H9 (cell line): ENCODE data around the gene ALKAL2. TPM values are rescaled to one million over a fixed set of nuclear protein-coding genes. Genes with fewer than 3 reads are reported as not detected.

ENCODE experiments used
- DNase-seq: peaks from one replicate; pipeline ENCODE4 v3.0.0-alpha.2; 2017
- H2AFZ ChIP-seq: one replicate; pipeline ENCODE4 v1.6.1; 2013; ENCODE audit warnings: mild to moderate bottlenecking, low read length, control low read depth, moderate library complexity
- H2AK5ac ChIP-seq: 2 replicates; pipeline ENCODE4 v1.6.1; 2013; ENCODE audit warnings: low read length, control low read depth, mixed read lengths; ENCODE audit not compliant: insufficient read length
- H2BK120ac ChIP-seq: one replicate; pipeline ENCODE4 v1.6.1; 2013; ENCODE audit warnings: low read depth, mild to moderate bottlenecking, low read length, control low read depth, inconsistent platforms; ENCODE audit not compliant: poor library complexity, severe bottlenecking
- H2BK12ac ChIP-seq: 2 replicates; pipeline ENCODE4 v1.6.1; 2013; ENCODE audit warnings: low read length, control low read depth, mixed read lengths, low read depth; ENCODE audit not compliant: insufficient read length
- H2BK15ac ChIP-seq: 2 replicates; pipeline ENCODE4 v1.6.1; 2013; ENCODE audit warnings: low read depth, low read length, control low read depth
- H2BK20ac ChIP-seq: one replicate; pipeline ENCODE4 v1.6.1; 2013; ENCODE audit warnings: low read depth, mild to moderate bottlenecking, low read length, control low read depth, inconsistent platforms; ENCODE audit not compliant: poor library complexity, severe bottlenecking
- H2BK5ac ChIP-seq: 2 replicates; pipeline ENCODE4 v1.6.1; 2013; ENCODE audit warnings: low read length, control low read depth, mixed read lengths; ENCODE audit not compliant: insufficient read length
- H3K14ac ChIP-seq: 2 replicates; pipeline ENCODE4 v1.6.1; 2013; ENCODE audit warnings: low read length, control low read depth; ENCODE audit not compliant: insufficient read depth
- H3K18ac ChIP-seq: 2 replicates; pipeline ENCODE4 v1.6.1; 2013; ENCODE audit warnings: low read depth, mild to moderate bottlenecking, mixed read lengths, low read length, control low read depth; ENCODE audit not compliant: insufficient read length
- H3K23ac ChIP-seq: 2 replicates; pipeline ENCODE4 v1.6.1; 2013; ENCODE audit warnings: low read length, control low read depth, mixed read lengths, low read depth; ENCODE audit not compliant: insufficient read length
- H3K23me2 ChIP-seq: 2 replicates; pipeline ENCODE4 v1.6.1; 2013; ENCODE audit warnings: low read depth, mild to moderate bottlenecking, mixed read lengths, low read length, control low read depth; ENCODE audit not compliant: insufficient read length, poor library complexity, severe bottlenecking
- H3K27ac ChIP-seq: 2 replicates; pipeline ENCODE4 v1.5.1; 2013; ENCODE audit warnings: low read length, control low read depth, mixed read lengths, low read depth; ENCODE audit not compliant: insufficient read length
- H3K27me3 ChIP-seq: 2 replicates; pipeline ENCODE4 v1.6.1; 2013; ENCODE audit warnings: low read length, control low read depth, inconsistent platforms; ENCODE audit not compliant: insufficient read depth
- H3K4ac ChIP-seq: 2 replicates; pipeline ENCODE4 v1.6.1; 2013; ENCODE audit warnings: low read depth, mild to moderate bottlenecking, control low read depth, inconsistent platforms, low read length, moderate library complexity
- H3K4me1 ChIP-seq: 2 replicates; pipeline ENCODE4 v1.6.1; 2013; ENCODE audit warnings: low read length, control low read depth, inconsistent platforms; ENCODE audit not compliant: insufficient read depth
- H3K4me2 ChIP-seq: 2 replicates; pipeline ENCODE4 v1.6.1; 2013; ENCODE audit warnings: low read length, control low read depth, mixed read lengths; ENCODE audit not compliant: insufficient read length, insufficient read depth
- H3K56ac ChIP-seq: 2 replicates; pipeline ENCODE4 v1.6.1; 2013; ENCODE audit warnings: low read depth, mild to moderate bottlenecking, mixed read lengths, low read length, control low read depth; ENCODE audit not compliant: insufficient read length
- H3K79me1 ChIP-seq: 2 replicates; pipeline ENCODE4 v1.6.1; 2013; ENCODE audit warnings: low read depth, mild to moderate bottlenecking, moderate library complexity, low read length, control low read depth, inconsistent platforms; ENCODE audit not compliant: insufficient read depth, poor library complexity, severe bottlenecking
- H3K79me2 ChIP-seq: 2 replicates; pipeline ENCODE4 v1.6.1; 2013; ENCODE audit warnings: low read length, control low read depth, inconsistent platforms; ENCODE audit not compliant: insufficient read depth
- H3K9ac ChIP-seq: 2 replicates; pipeline ENCODE4 v1.6.1; 2013; ENCODE audit warnings: low read length, control low read depth, mixed read lengths; ENCODE audit not compliant: insufficient read length; ENCODE audit errors: extremely low read depth
- H3K9me3 ChIP-seq: one replicate; pipeline ENCODE4 v1.6.1; 2013; ENCODE audit warnings: low read depth, low read length, inconsistent platforms; ENCODE audit not compliant: control insufficient read depth
- H3T11ph ChIP-seq: one replicate; pipeline ENCODE4 v1.6.1; 2013; ENCODE audit warnings: mild to moderate bottlenecking, low read length, control low read depth, inconsistent platforms
- H4K20me1 ChIP-seq: one replicate; pipeline ENCODE4 v1.6.1; 2013; ENCODE audit not compliant: control insufficient read depth, insufficient read length, insufficient read depth
- H4K5ac ChIP-seq: 2 replicates; pipeline ENCODE4 v1.6.1; 2013; ENCODE audit warnings: low read depth, mild to moderate bottlenecking, mixed read lengths, low read length, control low read depth; ENCODE audit not compliant: insufficient read length
- H4K8ac ChIP-seq: replicated peaks from 2 replicates; pipeline ENCODE4 v1.6.1; 2013; ENCODE audit warnings: low read length, control low read depth, mixed read lengths, low read depth; ENCODE audit not compliant: insufficient read length
- H4K91ac ChIP-seq: 2 replicates; pipeline ENCODE4 v1.6.1; 2013; ENCODE audit warnings: low read depth, mild to moderate bottlenecking, moderate library complexity, mixed read lengths, low read length, control low read depth; ENCODE audit not compliant: insufficient read length
- H3K27ac Mint-ChIP-seq, 3 experiments: 2 replicates in 2 of 3; 3 replicates in 1 of 3; pipeline ENCODE4 v1.8.0; 2020 to 2021; ENCODE audit warnings: mixed read lengths in 3 of 3, mild to moderate bottlenecking in 1 of 3, moderate library complexity in 1 of 3
- H3K27me3 Mint-ChIP-seq: 2 replicates; pipeline ENCODE4 v1.8.0; 2021; ENCODE audit warnings: low read depth, mild to moderate bottlenecking, moderate library complexity, mixed read lengths
- H3K36me3 Mint-ChIP-seq, 3 experiments: 2 replicates in 2 of 3; 3 replicates in 1 of 3; pipeline ENCODE4 v1.8.0; 2020 to 2021; ENCODE audit warnings: low read depth in 3 of 3, mixed read lengths in 3 of 3; ENCODE audit not compliant: insufficient read depth in 1 of 3
- H3K4me1 Mint-ChIP-seq, 2 experiments: 2 replicates each; pipeline ENCODE4 v1.8.0; 2020; ENCODE audit warnings: mixed read lengths in 2 of 2
- H3K4me3 Mint-ChIP-seq, 2 experiments: 2 replicates in 1 of 2; 3 replicates in 1 of 2; pipeline ENCODE4 v1.8.0; 2020 to 2021; ENCODE audit warnings: mild to moderate bottlenecking in 2 of 2, mixed read lengths in 2 of 2, moderate library complexity in 1 of 2
- H3K9me3 Mint-ChIP-seq, 2 experiments: 2 replicates in 1 of 2; 3 replicates in 1 of 2; pipeline ENCODE4 v1.8.0; 2020; ENCODE audit warnings: mild to moderate bottlenecking in 2 of 2, mixed read lengths in 2 of 2, moderate library complexity in 1 of 2
- WGBS: extraction: QIAGEN DNeasy Blood & Tissue Kit; methylation state at CpG from one replicate; pipeline ENCODE4 v1.1.7; 2013; ENCODE audit warnings: missing lambda C conversion rate, low lambda C conversion rate, mixed read lengths; ENCODE audit not compliant: insufficient read length; ENCODE audit errors: extremely low coverage; 5-methylcytosine and 5-hydroxymethylcytosine counted together
- total RNA-seq: library from RNA; stranded (reverse); gene quantifications from 2 replicates; pipeline ENCODE4 v1.2.1, GENCODE V29; 2021
- TF ChIP-seq, protein P1 (sequence below): fragments of 200-600 bp; sonication (generic); conservative IDR thresholded peaks from 3 replicates; pipeline ENCODE4 v1.8.0; 2021; ENCODE audit warnings: antibody characterized with exemption, mild to moderate bottlenecking

The ALKAL2 gene
- total RNA-seq, 1 experiment from 2014 or later: 0.48 TPM

DNA sequence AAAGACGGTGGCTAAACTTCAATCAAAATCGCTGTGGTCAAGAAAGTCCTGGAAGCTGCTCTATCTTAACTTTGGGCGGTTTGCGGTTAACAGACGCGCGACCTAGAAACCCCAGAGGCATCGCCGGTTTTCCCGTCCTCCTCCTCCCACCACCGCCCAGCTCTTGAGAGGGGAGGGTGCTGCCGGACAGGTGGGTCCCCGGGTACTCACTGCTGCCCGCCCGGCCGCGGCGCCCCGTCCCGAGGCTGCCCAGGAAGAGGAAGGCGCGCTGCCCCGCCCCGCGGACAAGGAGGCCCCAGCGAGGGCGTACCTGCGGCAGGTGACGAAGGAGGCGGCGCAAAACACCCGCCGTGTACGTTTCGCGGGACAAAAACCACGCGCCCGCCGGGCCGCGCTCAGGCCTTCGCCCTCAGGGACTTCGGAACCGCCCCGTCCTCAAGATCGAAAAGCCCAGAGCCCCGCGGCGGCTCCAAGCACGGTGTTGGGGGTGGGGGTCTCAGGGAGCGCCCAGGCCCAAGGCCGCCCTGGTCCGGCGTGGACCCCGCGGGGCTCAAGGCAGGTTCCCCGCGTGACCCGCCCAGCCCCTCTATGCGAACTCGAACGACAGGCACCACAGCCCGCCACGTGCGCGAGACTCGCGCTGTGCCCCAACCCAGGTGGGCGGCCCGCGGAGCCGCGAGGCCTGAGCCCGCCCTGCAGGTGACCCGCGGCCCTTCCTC lies 24.0 kb downstream of the ALKAL2 start, which contains the start of gene SH3YL1:
Gene SH3YL1, minus strand, starts transcription at position 259 of the 719 bp plus-strand sequence. Its CDS starts 48 bp downstream, at position 211.
- no peak within 1 kb of the TSS for H4K8ac ChIP-seq
- no peaks in the 10 kb centered on the region for H4K20me1 ChIP-seq
- H3K79me1 ChIP-seq: no peaks in the 10 kb centered on the region
- peak within 1 kb of the TSS; percentile 84 for H3K14ac ChIP-seq
- no peaks in the 10 kb centered on the region for H3K9me3 ChIP-seq
- peak within 1 kb of the TSS; percentile 97 for H3K4me2 ChIP-seq
- H2BK120ac ChIP-seq: no peak within 1 kb of the TSS
- peak within 1 kb of the TSS; percentile 7 for H4K5ac ChIP-seq
- TF ChIP-seq, protein P1, sequence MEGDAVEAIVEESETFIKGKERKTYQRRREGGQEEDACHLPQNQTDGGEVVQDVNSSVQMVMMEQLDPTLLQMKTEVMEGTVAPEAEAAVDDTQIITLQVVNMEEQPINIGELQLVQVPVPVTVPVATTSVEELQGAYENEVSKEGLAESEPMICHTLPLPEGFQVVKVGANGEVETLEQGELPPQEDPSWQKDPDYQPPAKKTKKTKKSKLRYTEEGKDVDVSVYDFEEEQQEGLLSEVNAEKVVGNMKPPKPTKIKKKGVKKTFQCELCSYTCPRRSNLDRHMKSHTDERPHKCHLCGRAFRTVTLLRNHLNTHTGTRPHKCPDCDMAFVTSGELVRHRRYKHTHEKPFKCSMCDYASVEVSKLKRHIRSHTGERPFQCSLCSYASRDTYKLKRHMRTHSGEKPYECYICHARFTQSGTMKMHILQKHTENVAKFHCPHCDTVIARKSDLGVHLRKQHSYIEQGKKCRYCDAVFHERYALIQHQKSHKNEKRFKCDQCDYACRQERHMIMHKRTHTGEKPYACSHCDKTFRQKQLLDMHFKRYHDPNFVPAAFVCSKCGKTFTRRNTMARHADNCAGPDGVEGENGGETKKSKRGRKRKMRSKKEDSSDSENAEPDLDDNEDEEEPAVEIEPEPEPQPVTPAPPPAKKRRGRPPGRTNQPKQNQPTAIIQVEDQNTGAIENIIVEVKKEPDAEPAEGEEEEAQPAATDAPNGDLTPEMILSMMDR: no peak
- H2BK5ac ChIP-seq: peak within 1 kb of the TSS; percentile 10
- H2AFZ ChIP-seq: no peak within 1 kb of the TSS
- H3K36me3 Mint-ChIP-seq: peaks cover 19 to 34% (median 23%) of the 10 kb centered on the region in 3 experiments
- H3K27me3 ChIP-seq: no peaks in the 10 kb centered on the region
- H3K4me3 Mint-ChIP-seq: peak within 1 kb of the TSS; percentile 93 to 94
- no peak within 1 kb of the TSS for H2BK20ac ChIP-seq
- peaks cover 10 to 11% of the 10 kb centered on the region in 2 experiments for H3K9me3 Mint-ChIP-seq
- H3K27me3 Mint-ChIP-seq: peaks cover 10% of the 10 kb centered on the region
- no CpG with 5 or more reads among the region's 77 CpGs for WGBS
- no peak within 1 kb of the TSS for H3K4ac ChIP-seq
- no peak within 1 kb of the TSS for H2BK12ac ChIP-seq
- peaks cover 20 to 37% of the 10 kb centered on the region in 2 experiments for H3K4me1 Mint-ChIP-seq
- peak; percentile 59 for DNase-seq
- peak within 1 kb of the TSS; percentile 83 for H3K9ac ChIP-seq
- no peak within 1 kb of the TSS for H3K27ac ChIP-seq
- no peak within 1 kb of the TSS for H3K23ac ChIP-seq
- H3K79me2 ChIP-seq: peaks cover 35% of the 10 kb centered on the region
- H3T11ph ChIP-seq: no peak within 1 kb of the TSS
- H4K91ac ChIP-seq: no peak within 1 kb of the TSS
- no peak within 1 kb of the TSS for H3K56ac ChIP-seq
- H3K27ac Mint-ChIP-seq: peak within 1 kb of the TSS; percentile 97 to 98 (median 97)
- no peak within 1 kb of the TSS for H2BK15ac ChIP-seq
- peaks cover 16% of the 10 kb centered on the region for H3K23me2 ChIP-seq
- H3K18ac ChIP-seq: peak within 1 kb of the TSS; percentile 65
- H2AK5ac ChIP-seq: no peak within 1 kb of the TSS
- H3K4me1 ChIP-seq: peaks cover 2% of the 10 kb centered on the region; the same call in 1 of the 2 replicates
